Astrocyte (in vitro differentiated cells and primary cell): ENCODE data around the gene CYSTM1. TPM values are rescaled to one million over a fixed set of nuclear protein-coding genes. Genes with fewer than 3 reads are reported as not detected.
"Not testable (repeated sequence)": the region's sequence is repeated elsewhere in the genome, so short reads cannot be mapped to it uniquely, and the experiment has no call there.

Source experiments
- DNase-seq: peaks from one replicate; pipeline ENCODE4 v3.0.0-alpha.2; 2010; ENCODE audit warnings: low read depth
- FAIRE-seq: peaks from 2 replicates; lab custom pipeline; 2011; peaks lifted over from hg19 to GRCh38; lab: Jason Lieb, UNC
- H2AFZ ChIP-seq: 2 replicates; pipeline ENCODE4 v1.6.0; 2012; ENCODE audit warnings: low read depth, low read length, inconsistent platforms
- H3K27ac ChIP-seq: 2 replicates; pipeline ENCODE4 v1.5.1; 2011; ENCODE audit warnings: low read depth, low read length, inconsistent platforms
- H3K27me3 ChIP-seq: 2 replicates; pipeline ENCODE4 v1.6.0; 2011; ENCODE audit warnings: low read length, inconsistent platforms; ENCODE audit not compliant: insufficient read depth
- H3K36me3 ChIP-seq: 2 replicates; pipeline ENCODE4 v1.5.1; 2011; ENCODE audit warnings: low read length, inconsistent platforms; ENCODE audit not compliant: insufficient read depth
- H3K4me1 ChIP-seq: 2 replicates; pipeline ENCODE4 v1.5.1; 2011; ENCODE audit warnings: low read length, inconsistent platforms; ENCODE audit not compliant: insufficient read depth
- H3K4me2 ChIP-seq: 2 replicates; pipeline ENCODE4 v1.6.0; 2012; ENCODE audit warnings: low read length, inconsistent platforms
- H3K4me3 ChIP-seq: 2 replicates; pipeline ENCODE4 v1.5.1; 2011; ENCODE audit warnings: low read depth, mild to moderate bottlenecking, low read length, inconsistent platforms; ENCODE audit not compliant: insufficient read depth
- H3K79me2 ChIP-seq: 2 replicates; pipeline ENCODE4 v1.6.0; 2012; ENCODE audit warnings: mild to moderate bottlenecking, low read length, inconsistent platforms; ENCODE audit not compliant: insufficient read depth
- H3K9ac ChIP-seq: 2 replicates; pipeline ENCODE4 v1.6.0; 2012; ENCODE audit warnings: mild to moderate bottlenecking, low read length, inconsistent platforms
- H3K9me3 ChIP-seq: 2 replicates; pipeline ENCODE4 v1.5.1; 2012; ENCODE audit warnings: low read depth, mild to moderate bottlenecking, low read length, inconsistent platforms; ENCODE audit not compliant: insufficient read depth
- H4K20me1 ChIP-seq: 2 replicates; pipeline ENCODE4 v1.6.0; 2012; ENCODE audit warnings: low read length, inconsistent platforms; ENCODE audit not compliant: insufficient read depth
- H3K27ac Mint-ChIP-seq: one replicate; pipeline ENCODE4 v1.8.0; 2021; ENCODE audit warnings: mild to moderate bottlenecking, mixed read lengths; ENCODE audit not compliant: unreplicated experiment
- H3K27me3 Mint-ChIP-seq: one replicate; pipeline ENCODE4 v1.8.0; 2021; ENCODE audit warnings: low read depth, mixed read lengths; ENCODE audit not compliant: unreplicated experiment
- H3K36me3 Mint-ChIP-seq: one replicate; pipeline ENCODE4 v1.8.0; 2021; ENCODE audit warnings: low read depth, mixed read lengths; ENCODE audit not compliant: unreplicated experiment
- H3K4me1 Mint-ChIP-seq: one replicate; pipeline ENCODE4 v1.8.0; 2021; ENCODE audit warnings: low read depth, mixed read lengths; ENCODE audit not compliant: unreplicated experiment
- H3K4me3 Mint-ChIP-seq: one replicate; pipeline ENCODE4 v1.8.0; 2021; ENCODE audit warnings: mild to moderate bottlenecking, moderate library complexity, mixed read lengths; ENCODE audit not compliant: unreplicated experiment
- H3K9me3 Mint-ChIP-seq: one replicate; pipeline ENCODE4 v1.8.0; 2021; ENCODE audit warnings: mild to moderate bottlenecking, mixed read lengths; ENCODE audit not compliant: unreplicated experiment
- EZH2 ChIP-seq: IDR thresholded peaks from 2 replicates; pipeline ENCODE4 v1.6.1; 2012; ENCODE audit warnings: mild to moderate bottlenecking, low read length, inconsistent platforms; ENCODE audit not compliant: insufficient read depth
- total RNA-seq: library from RNA; stranded (reverse); gene quantifications from 2 replicates; pipeline ENCODE4 v1.2.1, GENCODE V29; 2021
- TF ChIP-seq, protein P1 (sequence below): IDR thresholded peaks from 2 replicates; pipeline ENCODE4 v1.5.1; 2011; ENCODE audit warnings: low read depth, mild to moderate bottlenecking, inconsistent platforms, low read length, moderate library complexity; ENCODE audit not compliant: insufficient read depth

CYSTM1 gene
- total RNA-seq, 1 donor from 2014 or later = 46.3 TPM

DNA sequence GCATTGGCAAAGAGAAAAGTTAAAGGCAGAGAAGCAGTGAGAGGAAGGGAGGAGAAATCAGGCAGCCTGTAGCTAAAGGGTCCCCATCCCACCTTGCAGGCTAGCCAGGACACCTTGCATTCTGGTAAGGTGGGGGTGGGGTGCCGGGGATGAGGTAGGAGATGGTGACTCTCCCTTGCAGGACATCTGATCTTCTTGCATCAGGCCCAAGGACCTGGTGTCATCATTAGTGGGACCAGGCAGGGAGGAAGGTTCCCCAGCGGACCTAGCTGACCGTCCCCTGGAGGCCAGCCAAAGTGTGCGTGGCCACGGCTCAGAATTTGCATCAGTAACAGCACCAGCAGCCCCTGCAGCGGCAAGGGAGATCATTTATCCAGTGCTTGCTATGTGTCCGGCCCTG is 21.7 kb upstream of the CYSTM1 start:
- Mint-ChIP-seq H3K27me3 (peaks cover 35% of the 10 kb centered on the region), H3K27ac (no peak overlapping the region), H3K4me3 (no peak overlapping the region), H3K4me1 (no peaks in the 10 kb centered on the region), H3K9me3 (no peaks in the 10 kb centered on the region), H3K36me3 (no peaks in the 10 kb centered on the region)
- TF ChIP-seq EZH2 = no peak
- TF ChIP-seq, protein P1, sequence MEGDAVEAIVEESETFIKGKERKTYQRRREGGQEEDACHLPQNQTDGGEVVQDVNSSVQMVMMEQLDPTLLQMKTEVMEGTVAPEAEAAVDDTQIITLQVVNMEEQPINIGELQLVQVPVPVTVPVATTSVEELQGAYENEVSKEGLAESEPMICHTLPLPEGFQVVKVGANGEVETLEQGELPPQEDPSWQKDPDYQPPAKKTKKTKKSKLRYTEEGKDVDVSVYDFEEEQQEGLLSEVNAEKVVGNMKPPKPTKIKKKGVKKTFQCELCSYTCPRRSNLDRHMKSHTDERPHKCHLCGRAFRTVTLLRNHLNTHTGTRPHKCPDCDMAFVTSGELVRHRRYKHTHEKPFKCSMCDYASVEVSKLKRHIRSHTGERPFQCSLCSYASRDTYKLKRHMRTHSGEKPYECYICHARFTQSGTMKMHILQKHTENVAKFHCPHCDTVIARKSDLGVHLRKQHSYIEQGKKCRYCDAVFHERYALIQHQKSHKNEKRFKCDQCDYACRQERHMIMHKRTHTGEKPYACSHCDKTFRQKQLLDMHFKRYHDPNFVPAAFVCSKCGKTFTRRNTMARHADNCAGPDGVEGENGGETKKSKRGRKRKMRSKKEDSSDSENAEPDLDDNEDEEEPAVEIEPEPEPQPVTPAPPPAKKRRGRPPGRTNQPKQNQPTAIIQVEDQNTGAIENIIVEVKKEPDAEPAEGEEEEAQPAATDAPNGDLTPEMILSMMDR = no peak
- H3K4me3 ChIP-seq = no peak overlapping the region
- no peaks in the 10 kb centered on the region for H3K79me2 ChIP-seq
- no peak overlapping the region for H3K27ac ChIP-seq
- no peak for DNase-seq
- no peak for FAIRE-seq
- no peaks in the 10 kb centered on the region for H3K36me3 ChIP-seq
- peaks cover 27% of the 10 kb centered on the region for H4K20me1 ChIP-seq
- H3K9me3 ChIP-seq = no peaks in the 10 kb centered on the region
- no peak overlapping the region for H2AFZ ChIP-seq
- H3K27me3 ChIP-seq = peaks cover 5% of the 10 kb centered on the region
- no peak overlapping the region for H3K4me2 ChIP-seq
- H3K9ac ChIP-seq = no peak overlapping the region
- peaks cover 8% of the 10 kb centered on the region for H3K4me1 ChIP-seq

DNA sequence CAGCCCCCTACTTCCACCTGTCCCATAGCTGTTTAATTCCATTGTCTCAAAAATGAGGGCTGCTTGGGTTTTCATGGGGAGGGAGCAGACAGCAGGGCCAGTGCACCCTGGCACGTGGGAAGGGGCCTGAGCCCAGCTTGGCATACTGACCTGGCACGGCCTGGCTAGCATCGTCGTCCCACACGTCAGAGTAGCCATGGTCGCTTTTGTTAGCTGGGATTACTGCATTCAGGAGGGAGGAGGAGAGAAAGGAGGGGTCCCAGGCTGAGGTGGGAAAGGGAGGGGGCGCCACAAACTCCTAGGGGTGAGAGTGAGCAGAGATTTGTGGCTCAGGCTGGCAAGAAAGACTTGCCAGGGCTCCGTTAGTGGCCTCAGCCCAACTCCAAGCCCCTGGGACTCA is 21.1 kb upstream of the CYSTM1 start:
- Mint-ChIP-seq H3K4me1 (no peaks in the 10 kb centered on the region), H3K9me3 (no peaks in the 10 kb centered on the region), H3K36me3 (no peaks in the 10 kb centered on the region), H3K27me3 (peaks cover 31% of the 10 kb centered on the region), H3K27ac (no peak overlapping the region), H3K4me3 (no peak overlapping the region)
- H3K27me3 ChIP-seq = peaks cover 5% of the 10 kb centered on the region
- no peak overlapping the region for H3K9ac ChIP-seq
- H3K79me2 ChIP-seq = no peaks in the 10 kb centered on the region
- H2AFZ ChIP-seq = peak overlapping the region; percentile 24
- H3K4me1 ChIP-seq = peaks cover 8% of the 10 kb centered on the region
- H3K9me3 ChIP-seq = no peaks in the 10 kb centered on the region
- peaks cover 23% of the 10 kb centered on the region for H4K20me1 ChIP-seq
- H3K4me2 ChIP-seq = no peak overlapping the region
- FAIRE-seq = no peak
- DNase-seq = no peak
- no peak overlapping the region for H3K27ac ChIP-seq
- no peaks in the 10 kb centered on the region for H3K36me3 ChIP-seq
- no peak overlapping the region for H3K4me3 ChIP-seq
- no peak for TF ChIP-seq EZH2
- TF ChIP-seq, protein P1 = no peak

DNA sequence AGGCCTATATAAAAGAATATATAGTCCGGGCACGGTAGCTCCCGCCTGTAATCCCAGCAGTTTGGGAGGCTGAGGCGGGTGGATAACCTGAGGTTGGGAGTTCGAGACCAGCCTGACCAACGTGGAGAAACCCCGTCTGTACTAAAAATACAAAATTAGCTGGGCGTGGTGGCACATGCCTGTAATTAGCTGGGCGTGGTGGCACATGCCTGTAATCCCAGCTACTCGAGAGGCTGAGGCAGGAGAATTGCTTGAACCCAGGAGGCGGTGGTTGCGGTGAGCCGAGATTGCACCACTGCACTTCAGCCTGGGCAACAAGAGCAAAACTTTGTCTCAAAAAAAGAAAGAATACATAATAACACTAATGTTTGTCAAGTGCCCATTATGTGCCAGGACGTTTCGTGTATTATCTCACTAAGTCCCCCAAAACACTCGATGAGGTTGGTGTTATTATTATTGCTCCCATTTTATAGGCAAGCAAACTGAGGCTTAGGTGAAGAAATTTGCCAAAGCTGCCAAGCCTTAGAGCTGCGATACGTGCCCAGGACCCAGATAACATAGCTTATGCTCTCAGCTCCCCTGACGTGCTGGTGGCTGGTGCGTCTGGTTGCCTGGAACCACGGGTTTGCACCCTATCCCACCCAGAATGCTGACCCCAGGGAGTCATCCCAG is 20.1 kb upstream of the CYSTM1 start:
- H4K20me1 ChIP-seq = peaks cover 16% of the 10 kb centered on the region
- H3K27me3 ChIP-seq, H3K27ac ChIP-seq, H3K4me3 ChIP-seq, H3K79me2 ChIP-seq, H3K4me3 Mint-ChIP-seq, H3K9me3 Mint-ChIP-seq, H3K4me1 ChIP-seq, H2AFZ ChIP-seq, FAIRE-seq, H3K36me3 ChIP-seq, H3K4me1 Mint-ChIP-seq, H3K9ac ChIP-seq, H3K36me3 Mint-ChIP-seq, DNase-seq, H3K9me3 ChIP-seq, H3K27ac Mint-ChIP-seq, H3K4me2 ChIP-seq: not testable (repeated sequence)
- H3K27me3 Mint-ChIP-seq = peaks cover 35% of the 10 kb centered on the region
